HG03460 (cell line): Measurements from ENCODE around the gene HDAC2.
"Not testable (repeated sequence)": the region's sequence is repeated elsewhere in the genome, so short reads cannot be mapped to it uniquely, and the experiment has no call there.

Source experiments
- ATAC-seq: cut with Tn5 transposase; IDR thresholded peaks from one replicate; pipeline ENCODE4 v1.9.1; 2021; ENCODE audit not compliant: unreplicated experiment

HDAC2 gene

GRCh38 chr6:113976806-113977205 is 5.9 kb upstream of the HDAC2 start:
- ATAC-seq: no peak

- ATAC-seq: no peak
Observed at GRCh38 chr6:113971741-113972140, 793 bp upstream of the HDAC2 start.

- peak; percentile 37 for ATAC-seq
Observed at GRCh38 chr6:113969888-113970804, 802 bp downstream of the HDAC2 start.

GRCh38 chr6:113968472-113968871 is 2.5 kb downstream of the HDAC2 start:
- no peak for ATAC-seq

- no peak for ATAC-seq
Observed at GRCh38 chr6:113967777-113968176, 3.2 kb downstream of the HDAC2 start.

GRCh38 chr6:113960795-113961194 is 10.2 kb downstream of the HDAC2 start:
- ATAC-seq: peak; percentile 65

GRCh38 chr6:113959235-113959634 is 11.7 kb downstream of the HDAC2 start:
- ATAC-seq: no peak

- ATAC-seq: no peak
Observed at GRCh38 chr6:113954653-113955052, 16.3 kb downstream of the HDAC2 start.

- ATAC-seq: no peak
Observed at GRCh38 chr6:113953346-113953745, 17.6 kb downstream of the HDAC2 start.

- ATAC-seq: no peak
Observed at GRCh38 chr6:113949499-113949898, 21.4 kb downstream of the HDAC2 start.

- no peak for ATAC-seq
Observed at GRCh38 chr6:113944701-113945100, 26.2 kb downstream of the HDAC2 start.

- no peak for ATAC-seq
Observed at GRCh38 chr6:113939825-113940224, 31.1 kb downstream of the HDAC2 start.

- ATAC-seq: peak; percentile 91
Observed at GRCh38 chr6:113936093-113936934, 34.6 kb downstream of the HDAC2 start.

- no peak for ATAC-seq
Observed at GRCh38 chr6:113934101-113934500, 36.8 kb downstream of the HDAC2 start.

- ATAC-seq: not testable (repeated sequence)
Observed at GRCh38 chr6:113931907-113932306, 39.0 kb downstream of the HDAC2 start.

- no peak for ATAC-seq
Observed at GRCh38 chr6:113930183-113930582, 40.8 kb downstream of the HDAC2 start.

- no peak for ATAC-seq
Observed at GRCh38 chr6:113927001-113927400, 43.9 kb downstream of the HDAC2 start.

GRCh38 chr6:113925378-113925777 is 45.6 kb downstream of the HDAC2 start:
- ATAC-seq: no peak

GRCh38 chr6:113924312-113924723 is 46.6 kb downstream of the HDAC2 start:
- ATAC-seq: no peak

GRCh38 chr6:113923526-113923925 is 47.4 kb downstream of the HDAC2 start:
- no peak for ATAC-seq

- no peak for ATAC-seq
Observed at GRCh38 chr6:113921299-113921904, 49.5 kb downstream of the HDAC2 start.
